ENCODE data around the gene POR. TPM values are rescaled to one million over a fixed set of nuclear protein-coding genes. Genes with fewer than 3 reads are reported as not detected.

POR gene
- total and polyA plus RNA-seq, 2 of the 8 experiments (the other 6 are each of a cell fraction or from before 2014, with no cell fraction given), result 98.7 to 144 TPM

- TF ChIP-seq CHD7 (IDR thresholded peaks at IDR 0.05; ENCODE audit: insufficient replicate concordance, low read length), result no peak
- TF ChIP-seq, protein P1, sequence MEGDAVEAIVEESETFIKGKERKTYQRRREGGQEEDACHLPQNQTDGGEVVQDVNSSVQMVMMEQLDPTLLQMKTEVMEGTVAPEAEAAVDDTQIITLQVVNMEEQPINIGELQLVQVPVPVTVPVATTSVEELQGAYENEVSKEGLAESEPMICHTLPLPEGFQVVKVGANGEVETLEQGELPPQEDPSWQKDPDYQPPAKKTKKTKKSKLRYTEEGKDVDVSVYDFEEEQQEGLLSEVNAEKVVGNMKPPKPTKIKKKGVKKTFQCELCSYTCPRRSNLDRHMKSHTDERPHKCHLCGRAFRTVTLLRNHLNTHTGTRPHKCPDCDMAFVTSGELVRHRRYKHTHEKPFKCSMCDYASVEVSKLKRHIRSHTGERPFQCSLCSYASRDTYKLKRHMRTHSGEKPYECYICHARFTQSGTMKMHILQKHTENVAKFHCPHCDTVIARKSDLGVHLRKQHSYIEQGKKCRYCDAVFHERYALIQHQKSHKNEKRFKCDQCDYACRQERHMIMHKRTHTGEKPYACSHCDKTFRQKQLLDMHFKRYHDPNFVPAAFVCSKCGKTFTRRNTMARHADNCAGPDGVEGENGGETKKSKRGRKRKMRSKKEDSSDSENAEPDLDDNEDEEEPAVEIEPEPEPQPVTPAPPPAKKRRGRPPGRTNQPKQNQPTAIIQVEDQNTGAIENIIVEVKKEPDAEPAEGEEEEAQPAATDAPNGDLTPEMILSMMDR (IDR thresholded peaks at IDR 0.05; ENCODE audit: control extremely low read depth in 1 of 3, insufficient read depth in 1 of 3, low read depth in 1 of 3, low read length in 3 of 3), result no peak
Observed at GRCh38 chr7:75967055-75967454, 52.1 kb downstream of the POR start (continued).
